ENCODE results near the gene TKT. TPM values are rescaled to one million over a fixed set of nuclear protein-coding genes. Genes with fewer than 3 reads are reported as not detected.
A peak's percentile ranks its signal among the peaks of the same experiment; 100 is the strongest.

The TKT gene
- total RNA-seq, 4 donors from 2014 or later, result 497 to 698 (median 627) TPM

- Histone ChIP-seq H3K27ac (peak overlapping the region; percentile 15 to 84 (median 56)), H3K36me3 (peaks cover 27 to 70% (median 29%) of the 10 kb centered on the region in 3 donors), H3K9me3 (no peaks in the 10 kb centered on the region), H3K4me1 (peaks cover 51 to 92% (median 55%) of the 10 kb centered on the region in 3 donors), H3K4me3 (no peak overlapping the region), H3K27me3 (no peaks in the 10 kb centered on the region)
- intact Hi-C loops (cut with DNase I), result no loop called here
- DNase-seq, result no peak
- 35 to 70% methylated on average over 3 to 5 of the region's 14 CpGs for WGBS, 2 donors
- TF ChIP-seq CTCF (IDR thresholded peaks at IDR 0.05) (no peak), POLR2A (IDR thresholded peaks at IDR 0.05) (no peak)
Measured at GRCh38 chr3:53243165-53243564, 12.7 kb downstream of the TKT start.

GRCh38 chr3:53242642-53243041 lies 13.2 kb downstream of the TKT start:
- Histone ChIP-seq H3K4me3 (no peak overlapping the region), H3K27ac (peak overlapping the region; percentile 15 to 84 (median 56)), H3K4me1 (peaks cover 56 to 92% (median 60%) of the 10 kb centered on the region in 3 donors), H3K9me3 (no peaks in the 10 kb centered on the region), H3K27me3 (no peaks in the 10 kb centered on the region), H3K36me3 (peaks cover 29 to 75% (median 31%) of the 10 kb centered on the region in 3 donors)
- no peak for DNase-seq
- intact Hi-C loops (cut with DNase I), result no loop called here
- TF ChIP-seq CTCF (IDR thresholded peaks at IDR 0.05) (no peak), POLR2A (IDR thresholded peaks at IDR 0.05) (no peak)
- WGBS, 2 donors, result 40 to 57% methylated on average over 1 of the region's 4 CpGs

GRCh38 chr3:53242155-53242554 lies 13.7 kb downstream of the TKT start:
- intact Hi-C loops (cut with DNase I), result no loop called here
- TF ChIP-seq POLR2A (IDR thresholded peaks at IDR 0.05) (no peak), CTCF (IDR thresholded peaks at IDR 0.05) (no peak)
- H3K36me3 ChIP-seq, result peaks cover 29 to 80% (median 31%) of the 10 kb centered on the region in 3 donors
- peaks cover 56 to 92% (median 63%) of the 10 kb centered on the region in 3 donors for H3K4me1 ChIP-seq
- peak overlapping the region; percentile 15 to 84 (median 56) for H3K27ac ChIP-seq
- no peaks in the 10 kb centered on the region for H3K9me3 ChIP-seq
- H3K4me3 ChIP-seq, result no peak overlapping the region
- no peaks in the 10 kb centered on the region for H3K27me3 ChIP-seq
- WGBS, 2 donors, result 82 to 95% methylated on average over 4 of the region's 7 CpGs
- DNase-seq, result no peak

- intact Hi-C loops (cut with DNase I), result no loop called here
- Histone ChIP-seq H3K27me3 (no peaks in the 10 kb centered on the region), H3K36me3 (peaks cover 29 to 82% (median 31%) of the 10 kb centered on the region in 3 donors), H3K9me3 (no peaks in the 10 kb centered on the region), H3K4me1 (peaks cover 60 to 100% (median 67%) of the 10 kb centered on the region in 3 donors), H3K27ac (peak overlapping the region; percentile 15 to 84 (median 56)), H3K4me3 (no peak overlapping the region)
- TF ChIP-seq POLR2A (IDR thresholded peaks at IDR 0.05) (no peak), CTCF (IDR thresholded peaks at IDR 0.05) (no peak)
- DNase-seq, result no peak
- 80 to 100% methylated on average over 1 to 2 of the region's 28 CpGs for WGBS, 2 donors
Measured at GRCh38 chr3:53240989-53241972, 14.5 kb downstream of the TKT start.

GRCh38 chr3:53239800-53240199 lies 16.0 kb downstream of the TKT start:
- DNase-seq, result no peak
- H3K4me1 ChIP-seq, result peaks cover 65 to 96% (median 69%) of the 10 kb centered on the region in 3 donors
- WGBS, 2 donors, result 70 to 75% methylated on average over 1 to 5 of the region's 5 CpGs
- peaks cover 37 to 87% (median 42%) of the 10 kb centered on the region in 3 donors for H3K36me3 ChIP-seq
- TF ChIP-seq POLR2A (IDR thresholded peaks at IDR 0.05), result no peak
- no peak for TF ChIP-seq CTCF (IDR thresholded peaks at IDR 0.05)
- H3K27me3 ChIP-seq, result no peaks in the 10 kb centered on the region
- intact Hi-C loops (cut with DNase I), result no loop called here
- H3K9me3 ChIP-seq, result no peaks in the 10 kb centered on the region
- no peak overlapping the region for H3K4me3 ChIP-seq
- H3K27ac ChIP-seq, result peak overlapping the region; percentile 1 to 84 (median 18)

Measured in esophagus squamous epithelium (tissue), 5 donors.